RWPE2 (cell line): Measurements from ENCODE around the gene EIF5AL1.
"Not testable (repeated sequence)": the region's sequence is repeated elsewhere in the genome, so short reads cannot be mapped to it uniquely, and the experiment has no call there.

ENCODE experiments used
- ATAC-seq: fragments of 200-7000 bp; cut with Tn5 transposase; 3 replicates; pipeline ENCODE4 v1.9.1; 2021; ENCODE audit warnings: low read depth
- DNase-seq: peaks from one replicate; pipeline ENCODE4 v3.0.0-alpha.2; 2020; ENCODE audit warnings: low spot score
- H3K27ac ChIP-seq: fragments of 450-650 bp; 2 replicates; pipeline ENCODE4 v1.5.1; 2017; ENCODE audit warnings: mild to moderate bottlenecking; ENCODE audit not compliant: poor library complexity, severe bottlenecking
- H3K27me3 ChIP-seq: fragments of 250-450 bp; sonication (Bioruptor Pico); 2 replicates; pipeline ENCODE4 v1.5.1; 2021; ENCODE audit warnings: mild to moderate bottlenecking, moderate library complexity; ENCODE audit not compliant: insufficient read depth, poor library complexity, severe bottlenecking
- H3K36me3 ChIP-seq: fragments of 250-450 bp; sonication (Bioruptor Pico); 2 replicates; pipeline ENCODE4 v1.5.1; 2020; ENCODE audit warnings: low read depth, mild to moderate bottlenecking, moderate library complexity
- H3K4me1 ChIP-seq: fragments of 250-450 bp; sonication (Bioruptor Pico); 2 replicates; pipeline ENCODE4 v1.5.1; 2021; ENCODE audit warnings: mild to moderate bottlenecking, moderate library complexity; ENCODE audit not compliant: insufficient read depth, poor library complexity, severe bottlenecking
- H3K4me3 ChIP-seq: fragments of 250-450 bp; sonication (Bioruptor Pico); 2 replicates; pipeline ENCODE4 v1.5.1; 2021; ENCODE audit warnings: mild to moderate bottlenecking, moderate library complexity; ENCODE audit not compliant: severe bottlenecking
- H3K9me3 ChIP-seq: fragments of 250-450 bp; sonication (Bioruptor Pico); 2 replicates; pipeline ENCODE4 v1.5.1; 2021; ENCODE audit warnings: mild to moderate bottlenecking, moderate library complexity; ENCODE audit not compliant: severe bottlenecking
- CTCF ChIP-seq: fragments of 450-650 bp; IDR thresholded peaks from one replicate; pipeline ENCODE4 v1.5.1; 2017; ENCODE audit warnings: mild to moderate bottlenecking, moderate library complexity; ENCODE audit not compliant: poor library complexity, severe bottlenecking

Gene EIF5AL1

GRCh38 chr10:79505829-79506228 lies 6.5 kb upstream of the EIF5AL1 start:
- no peak for DNase-seq
- ATAC-seq, result no peak
- TF ChIP-seq CTCF, result no peak
- Histone ChIP-seq H3K36me3 (no peaks in the 10 kb centered on the region), H3K27ac (no peak overlapping the region), H3K4me1 (no peaks in the 10 kb centered on the region), H3K27me3 (no peaks in the 10 kb centered on the region), H3K4me3 (no peak overlapping the region), H3K9me3 (no peaks in the 10 kb centered on the region)

- H3K27me3 ChIP-seq, result no peaks in the 10 kb centered on the region
- no peak for TF ChIP-seq CTCF
- H3K4me1 ChIP-seq, result no peaks in the 10 kb centered on the region
- no peaks in the 10 kb centered on the region for H3K36me3 ChIP-seq
- no peaks in the 10 kb centered on the region for H3K9me3 ChIP-seq
- DNase-seq (no peak), ATAC-seq (no peak)
- H3K27ac ChIP-seq, result no peak overlapping the region
- no peak overlapping the region for H3K4me3 ChIP-seq
Observed at GRCh38 chr10:79507440-79508167, 4.7 kb upstream of the EIF5AL1 start.

GRCh38 chr10:79508245-79508644 lies 4.1 kb upstream of the EIF5AL1 start:
- ATAC-seq, result peak; percentile 68
- H3K4me1 ChIP-seq, DNase-seq, H3K9me3 ChIP-seq, H3K27ac ChIP-seq, H3K36me3 ChIP-seq, H3K4me3 ChIP-seq, H3K27me3 ChIP-seq: not testable (repeated sequence)

GRCh38 chr10:79509306-79509933 lies 2.9 kb upstream of the EIF5AL1 start:
- not testable (repeated sequence) for H3K36me3 ChIP-seq, DNase-seq, ATAC-seq, H3K4me1 ChIP-seq, H3K9me3 ChIP-seq, H3K27me3 ChIP-seq, H3K4me3 ChIP-seq, H3K27ac ChIP-seq

DNA sequence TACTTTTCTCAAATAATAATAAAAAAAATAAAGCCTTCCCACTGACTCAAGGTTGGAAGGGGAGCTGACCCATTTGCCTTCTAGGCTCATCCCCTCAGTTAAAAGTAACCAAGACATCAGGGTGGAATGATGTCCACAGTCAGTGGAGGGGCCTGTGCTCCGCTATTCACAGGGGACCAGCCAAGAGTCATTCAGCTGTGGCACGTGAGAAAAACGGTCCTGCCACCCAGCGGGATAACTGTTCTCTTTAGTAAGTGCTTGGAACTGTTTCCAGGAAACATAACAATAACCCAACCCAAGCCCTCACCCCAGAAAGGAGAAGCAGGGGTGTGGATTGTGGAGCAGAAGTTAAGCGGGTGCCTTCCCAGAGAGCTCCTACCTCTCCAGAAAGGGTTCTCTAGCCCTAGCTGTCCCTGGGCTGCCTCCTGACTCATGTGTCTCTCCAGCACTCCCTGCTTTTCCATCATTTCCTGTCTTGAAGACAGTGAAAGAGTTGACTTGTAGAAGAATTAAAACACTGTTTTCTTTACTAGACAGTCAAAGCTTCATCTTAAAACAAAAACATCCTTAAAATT lies 2.3 kb upstream of the EIF5AL1 start:
- H3K27ac ChIP-seq, H3K36me3 ChIP-seq, H3K4me1 ChIP-seq, H3K4me3 ChIP-seq, H3K27me3 ChIP-seq, DNase-seq, H3K9me3 ChIP-seq: not testable (repeated sequence)
- ATAC-seq, result peak; percentile 49; the same call in 2 of the 3 replicates

DNA sequence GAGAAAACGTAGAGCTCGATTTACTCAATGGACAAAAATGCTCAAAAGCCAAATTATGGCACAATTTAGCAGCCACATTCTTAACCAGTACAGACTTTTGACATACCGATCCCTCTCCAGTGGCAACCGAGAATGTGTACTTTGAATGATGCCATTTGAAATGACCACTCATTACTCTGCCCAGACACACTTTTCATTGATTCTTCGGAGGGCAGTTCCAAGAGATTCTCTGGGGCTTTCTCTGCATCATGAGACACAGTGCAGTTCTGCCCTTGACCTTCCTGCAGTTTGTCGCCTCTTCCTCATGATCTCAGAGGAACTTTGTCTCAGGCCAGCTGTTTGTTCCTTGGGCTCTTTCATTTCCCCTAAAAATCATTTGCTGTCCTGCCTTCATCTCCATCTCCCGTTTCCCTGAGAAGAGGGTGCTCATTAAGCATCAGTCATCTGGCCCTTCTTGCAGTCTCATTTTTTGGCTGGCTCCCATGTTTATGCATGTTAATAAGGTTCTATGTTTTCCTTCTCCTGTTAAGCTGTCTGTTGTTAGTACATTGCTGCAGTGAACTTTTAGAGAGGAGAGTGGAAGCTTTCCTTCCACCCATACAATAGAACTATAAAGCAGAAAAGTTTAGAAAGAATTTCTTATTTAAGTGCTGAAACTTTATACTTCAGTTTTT lies 4.3 kb downstream of the EIF5AL1 start:
- not testable (repeated sequence) for H3K4me3 ChIP-seq, H3K36me3 ChIP-seq, H3K27me3 ChIP-seq, ATAC-seq, H3K27ac ChIP-seq, H3K9me3 ChIP-seq, DNase-seq, H3K4me1 ChIP-seq

DNA sequence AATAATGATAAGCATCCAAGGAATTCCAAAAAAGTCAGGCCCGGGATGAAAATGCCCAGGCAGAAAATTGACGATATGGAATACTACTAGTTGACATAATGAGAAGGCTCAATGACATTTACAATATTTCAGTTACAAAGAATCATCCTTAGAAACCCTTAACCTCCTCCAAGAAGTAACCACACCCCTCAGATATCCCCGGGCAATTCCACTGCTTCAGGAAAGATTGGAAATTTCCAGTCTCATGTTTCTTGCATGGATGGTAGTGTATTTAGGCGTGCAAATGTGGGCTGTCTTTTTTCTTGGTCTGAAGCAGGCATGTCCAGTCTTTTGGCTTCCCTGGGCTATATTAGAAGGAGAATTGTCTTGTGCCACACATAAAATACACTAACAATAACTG lies 5.2 kb downstream of the EIF5AL1 start:
- not testable (repeated sequence) for H3K4me1 ChIP-seq, ATAC-seq, H3K27ac ChIP-seq, H3K36me3 ChIP-seq, DNase-seq, H3K4me3 ChIP-seq, H3K9me3 ChIP-seq, H3K27me3 ChIP-seq

DNA sequence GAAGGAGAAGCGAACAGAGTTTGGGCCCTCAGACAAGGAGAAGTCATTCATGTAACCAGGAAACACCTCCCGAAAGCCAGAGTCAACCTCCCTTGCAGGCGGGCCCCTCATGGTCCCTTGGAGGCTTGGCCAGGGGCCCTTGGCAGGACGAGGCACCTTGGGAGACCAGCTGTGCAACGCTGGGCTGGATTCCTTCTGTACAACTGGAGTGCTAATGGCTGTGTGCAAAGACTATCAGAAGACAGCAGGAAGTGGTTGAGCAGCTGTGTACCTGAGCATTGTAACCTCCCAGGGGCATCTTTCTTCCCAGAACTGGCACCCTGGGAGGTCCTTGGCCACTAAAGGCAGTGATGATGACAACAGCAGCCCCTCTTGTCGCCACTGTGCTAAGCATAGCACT lies 9.4 kb downstream of the EIF5AL1 start:
- not testable (repeated sequence) for H3K36me3 ChIP-seq, DNase-seq, H3K9me3 ChIP-seq, H3K27me3 ChIP-seq, H3K4me1 ChIP-seq, H3K4me3 ChIP-seq, H3K27ac ChIP-seq
- 0 out of 3 replicates have a peak, but pooled peaks have one; percentile 36 for ATAC-seq

DNA sequence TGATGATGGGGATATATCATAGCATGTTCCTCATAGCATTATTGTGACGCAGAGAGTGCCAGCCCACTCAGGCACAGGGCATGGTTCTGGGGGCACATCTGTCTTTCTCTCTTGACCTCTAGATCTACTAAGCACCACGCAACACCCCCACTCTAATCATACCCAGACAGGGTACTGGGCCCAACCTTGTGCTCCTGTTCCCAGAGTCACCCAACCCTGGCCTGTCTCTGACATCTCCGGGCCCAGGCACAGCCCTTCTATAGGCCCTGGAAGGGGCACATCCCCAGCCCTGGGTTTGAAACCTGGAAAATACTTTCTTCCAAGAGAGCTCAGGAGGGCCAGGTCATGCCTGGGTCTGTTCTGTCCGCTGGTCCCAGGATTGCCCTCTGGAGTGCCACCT lies 10.1 kb downstream of the EIF5AL1 start:
- ATAC-seq, H3K4me1 ChIP-seq, H3K27me3 ChIP-seq, H3K36me3 ChIP-seq, H3K27ac ChIP-seq, DNase-seq, H3K9me3 ChIP-seq, H3K4me3 ChIP-seq: not testable (repeated sequence)
